ENCODE data around the gene RNF41.

DNA sequence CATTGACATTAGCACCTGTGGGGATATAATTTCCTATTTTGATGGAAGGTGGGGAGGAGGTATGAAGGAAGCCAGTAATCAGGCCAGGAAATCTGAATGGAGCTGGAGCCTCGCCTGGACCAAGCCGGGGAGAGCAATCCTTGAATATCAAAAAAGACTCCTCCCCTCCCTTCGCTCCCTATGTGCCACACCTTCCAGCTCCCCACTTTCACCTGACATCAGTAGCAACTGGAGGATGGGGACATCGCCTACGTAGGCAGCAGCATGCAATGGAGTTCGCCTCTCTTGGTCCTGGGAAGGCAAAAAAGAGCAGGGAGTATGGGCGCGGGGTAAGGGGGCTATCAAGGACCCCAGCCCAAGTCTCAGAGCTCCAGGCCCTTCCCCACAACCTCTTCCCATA lies 35.3 kb upstream of the RNF41 start:
- TF ChIP-seq, protein P1, sequence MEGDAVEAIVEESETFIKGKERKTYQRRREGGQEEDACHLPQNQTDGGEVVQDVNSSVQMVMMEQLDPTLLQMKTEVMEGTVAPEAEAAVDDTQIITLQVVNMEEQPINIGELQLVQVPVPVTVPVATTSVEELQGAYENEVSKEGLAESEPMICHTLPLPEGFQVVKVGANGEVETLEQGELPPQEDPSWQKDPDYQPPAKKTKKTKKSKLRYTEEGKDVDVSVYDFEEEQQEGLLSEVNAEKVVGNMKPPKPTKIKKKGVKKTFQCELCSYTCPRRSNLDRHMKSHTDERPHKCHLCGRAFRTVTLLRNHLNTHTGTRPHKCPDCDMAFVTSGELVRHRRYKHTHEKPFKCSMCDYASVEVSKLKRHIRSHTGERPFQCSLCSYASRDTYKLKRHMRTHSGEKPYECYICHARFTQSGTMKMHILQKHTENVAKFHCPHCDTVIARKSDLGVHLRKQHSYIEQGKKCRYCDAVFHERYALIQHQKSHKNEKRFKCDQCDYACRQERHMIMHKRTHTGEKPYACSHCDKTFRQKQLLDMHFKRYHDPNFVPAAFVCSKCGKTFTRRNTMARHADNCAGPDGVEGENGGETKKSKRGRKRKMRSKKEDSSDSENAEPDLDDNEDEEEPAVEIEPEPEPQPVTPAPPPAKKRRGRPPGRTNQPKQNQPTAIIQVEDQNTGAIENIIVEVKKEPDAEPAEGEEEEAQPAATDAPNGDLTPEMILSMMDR (IDR thresholded peaks at IDR 0.05): no peak
- TF ChIP-seq EP300 (IDR thresholded peaks at IDR 0.05): no peak

All from stomach (tissue), 4 donors.